GM18520 (cell line): ENCODE measurements around the gene AP4S1.

Experiments used
- ATAC-seq: cut with Tn5 transposase; IDR thresholded peaks from one replicate; pipeline ENCODE4 v1.9.1; 2021; ENCODE audit not compliant: unreplicated experiment

The AP4S1 gene

GRCh38 chr14:31127690-31128089 lies 102.2 kb downstream of the AP4S1 start:
- ATAC-seq = peak; percentile 92

- ATAC-seq = no peak
These were observed 103.4 kb downstream of the AP4S1 start for GRCh38 chr14:31128601-31129526.

- ATAC-seq = no peak
These were observed 107.7 kb downstream of the AP4S1 start for GRCh38 chr14:31133133-31133532.

- no peak for ATAC-seq
These were observed 111.9 kb downstream of the AP4S1 start for GRCh38 chr14:31137214-31137889.

GRCh38 chr14:31138301-31138700 lies 112.9 kb downstream of the AP4S1 start:
- no peak for ATAC-seq

GRCh38 chr14:31139301-31139847 lies 113.9 kb downstream of the AP4S1 start:
- ATAC-seq = no peak

GRCh38 chr14:31142455-31143087 lies 117.1 kb downstream of the AP4S1 start:
- no peak for ATAC-seq
